Fibroblast of skin of left quadriceps (primary cell): ENCODE data around the gene LHFPL2.

Experiments used
- DNase-seq, 2 experiments: peaks; one replicate each; pipeline ENCODE4 v3.0.0-alpha.2; 2013; ENCODE audit warnings: low read depth in 2 of 2

Gene LHFPL2

DNA sequence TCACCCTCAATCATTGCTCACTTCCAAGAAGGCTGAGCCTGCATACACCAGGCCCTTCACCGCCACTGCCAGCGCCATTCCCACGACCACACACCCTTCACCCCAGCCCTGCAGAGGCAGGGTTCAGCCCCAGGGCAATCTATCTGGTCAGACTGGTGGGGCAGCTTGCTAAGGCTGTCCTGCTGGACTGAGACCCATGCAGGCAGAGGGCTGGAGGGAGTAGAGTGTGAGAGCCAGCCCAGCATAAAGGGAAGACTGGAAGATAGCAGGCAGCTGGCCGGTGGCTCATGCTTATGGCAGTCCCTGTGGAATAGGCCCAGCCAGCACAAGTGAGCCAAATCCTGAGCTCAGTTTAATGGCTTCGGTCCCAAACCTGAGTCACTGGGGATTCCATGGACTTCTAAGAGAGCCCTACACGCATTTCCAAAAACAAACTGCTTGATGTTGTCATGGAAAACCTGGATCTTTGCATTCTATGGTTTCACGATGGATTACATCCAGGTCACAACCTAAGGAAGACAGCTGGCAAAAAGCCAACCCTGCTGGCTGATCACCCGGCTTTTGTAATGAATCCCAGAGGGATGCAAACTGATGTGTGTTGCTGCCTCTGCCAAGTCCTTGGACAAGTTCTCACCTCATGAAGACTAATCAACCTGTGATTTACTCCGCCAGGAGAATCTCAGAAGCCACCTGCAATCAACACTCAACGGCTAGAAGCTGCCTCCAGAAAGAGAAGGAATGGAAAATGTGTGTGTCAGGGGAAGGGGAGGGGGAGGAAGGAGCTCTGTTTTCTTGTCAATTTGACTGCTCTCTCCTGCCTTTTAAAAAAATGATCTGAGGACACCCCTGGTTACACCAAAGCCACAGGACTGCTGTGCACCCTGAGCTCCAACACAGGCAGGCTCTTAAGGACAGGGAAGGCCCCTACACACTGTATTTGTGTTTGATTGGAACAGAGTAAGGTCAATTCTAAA lies 143.6 kb downstream of the LHFPL2 start:
- peak; percentile 96 for DNase-seq

DNA sequence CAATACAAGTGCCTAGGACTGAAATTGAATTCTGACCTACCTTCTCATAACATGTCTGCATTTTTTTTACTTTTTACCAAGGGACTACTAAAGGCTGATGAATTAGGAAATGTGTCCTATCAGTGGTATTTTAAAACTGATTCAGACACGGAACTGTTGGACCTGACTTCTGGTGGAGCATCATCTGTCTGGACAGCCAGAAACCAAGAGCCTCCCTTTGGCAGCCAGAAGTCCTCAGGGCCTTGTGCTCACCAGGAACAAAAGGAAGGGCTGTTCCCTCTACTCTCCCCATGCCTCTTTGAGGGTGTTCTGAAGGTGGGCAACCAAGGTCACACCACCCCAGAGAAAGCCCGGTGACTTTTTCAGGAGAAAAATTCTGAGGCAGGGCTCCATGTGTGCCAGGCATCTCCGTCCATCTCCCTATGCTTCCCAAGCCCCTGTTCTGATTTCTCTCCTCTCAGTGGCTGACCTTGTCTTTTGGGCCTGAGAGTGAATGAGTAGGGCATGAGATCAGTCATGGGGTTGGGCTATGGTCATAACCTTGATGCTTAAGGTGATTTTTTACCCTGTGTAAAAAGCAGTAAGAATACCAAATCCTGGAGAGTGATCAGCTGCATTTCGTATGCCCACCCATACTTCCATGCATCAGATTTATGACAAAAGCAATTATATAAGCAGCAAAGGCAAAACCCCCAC lies 144.5 kb downstream of the LHFPL2 start:
- no peak for DNase-seq

DNA sequence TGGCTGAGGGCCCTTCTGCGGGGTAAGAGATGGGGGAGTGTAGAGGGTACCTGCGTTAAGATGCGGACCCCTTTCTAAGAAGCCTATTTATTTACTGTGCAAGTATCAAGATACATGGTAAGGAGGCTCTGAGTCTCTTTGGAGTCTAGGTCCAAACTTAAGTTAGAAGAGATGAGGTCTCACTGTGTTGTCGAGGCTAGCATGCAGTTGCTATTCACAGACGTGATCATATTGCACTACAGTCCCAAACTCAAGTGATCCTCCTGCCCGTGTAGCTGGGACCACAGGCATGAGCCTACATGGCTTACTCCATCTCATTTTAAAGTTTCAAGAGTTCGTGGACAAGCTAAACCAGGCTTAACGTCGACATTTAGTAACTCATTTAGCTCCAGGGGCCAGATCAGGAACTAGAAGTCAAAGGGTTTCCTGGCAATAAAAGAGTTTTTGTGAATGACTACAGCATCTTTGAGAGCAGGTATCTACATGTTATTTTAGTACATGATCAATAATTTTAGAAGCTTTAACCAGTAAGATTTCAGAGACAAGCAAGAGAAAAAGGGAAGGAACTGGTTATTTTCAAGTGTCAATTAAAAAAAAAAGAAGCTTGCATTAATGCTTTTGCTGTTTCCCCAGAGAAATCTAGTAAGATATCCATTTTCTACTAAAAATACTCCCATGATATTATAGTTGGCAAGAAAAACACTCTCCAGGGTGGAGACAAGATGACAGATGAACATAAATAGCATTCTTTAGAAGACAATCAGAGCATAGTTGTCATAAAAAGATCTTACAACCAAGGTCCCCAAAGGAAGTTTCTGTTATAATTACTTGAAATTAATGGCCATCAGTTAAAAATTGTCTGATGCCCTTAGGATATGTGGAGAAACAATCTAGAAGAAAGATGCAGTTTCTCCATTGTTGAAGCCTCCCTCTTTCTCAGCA lies 146.9 kb downstream of the LHFPL2 start:
- no peak for DNase-seq

DNA sequence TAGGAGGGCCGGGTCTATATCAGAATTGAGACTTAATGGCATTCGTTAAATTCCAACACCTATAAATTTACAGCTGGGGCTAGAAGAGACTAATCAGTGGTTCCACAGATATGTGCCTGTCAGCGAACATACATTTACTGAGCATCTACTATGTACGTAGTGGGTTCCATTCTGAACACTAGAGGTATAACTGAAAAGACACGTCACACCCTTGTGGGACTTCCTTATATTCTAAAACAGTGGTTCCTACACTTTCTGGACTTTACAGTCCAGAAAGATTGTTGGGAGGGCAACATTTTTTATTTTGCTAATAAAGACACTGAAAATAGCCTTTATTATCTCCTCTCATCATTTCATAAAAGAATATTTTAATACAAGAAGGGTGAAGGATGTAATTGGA lies 147.7 kb downstream of the LHFPL2 start:
- no peak for DNase-seq

DNA sequence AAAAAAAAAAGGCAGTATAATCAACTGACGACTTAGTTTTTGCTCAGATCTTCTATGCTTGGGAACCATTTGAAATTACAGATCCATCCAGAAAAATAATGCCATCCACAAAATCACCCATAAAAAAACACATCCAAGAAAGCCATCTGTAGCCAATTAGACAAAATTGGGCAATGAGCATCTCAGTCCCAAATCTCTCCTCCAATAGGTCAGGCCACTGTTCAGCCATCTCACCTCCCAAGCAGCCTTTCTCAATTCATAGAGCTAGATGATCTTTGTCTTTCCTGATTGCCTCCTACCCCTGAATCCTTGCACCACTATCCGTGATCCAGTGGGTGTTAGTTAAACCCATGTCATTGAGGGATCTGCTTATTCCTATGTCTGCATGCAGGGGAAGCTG lies 148.5 kb downstream of the LHFPL2 start:
- no peak for DNase-seq

DNA sequence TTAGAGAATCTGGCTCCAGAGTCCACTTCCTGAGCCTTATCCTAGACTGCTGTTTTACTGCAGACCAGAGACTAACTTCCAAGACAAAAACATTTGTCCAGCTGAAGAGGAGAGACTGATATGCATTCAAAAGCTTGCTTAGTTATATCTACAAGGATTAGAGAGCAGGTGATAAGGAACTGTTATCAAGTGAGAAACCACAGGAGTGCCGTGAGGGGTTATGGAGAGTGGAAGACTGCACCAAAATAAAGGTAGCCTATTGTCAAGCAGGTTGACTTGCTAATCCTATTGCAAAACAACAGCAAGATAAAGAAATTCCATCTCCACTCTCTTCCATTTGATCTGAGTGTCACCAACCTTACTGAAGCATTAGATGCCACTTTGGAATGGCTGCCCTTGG lies 149.1 kb downstream of the LHFPL2 start:
- no peak for DNase-seq

DNA sequence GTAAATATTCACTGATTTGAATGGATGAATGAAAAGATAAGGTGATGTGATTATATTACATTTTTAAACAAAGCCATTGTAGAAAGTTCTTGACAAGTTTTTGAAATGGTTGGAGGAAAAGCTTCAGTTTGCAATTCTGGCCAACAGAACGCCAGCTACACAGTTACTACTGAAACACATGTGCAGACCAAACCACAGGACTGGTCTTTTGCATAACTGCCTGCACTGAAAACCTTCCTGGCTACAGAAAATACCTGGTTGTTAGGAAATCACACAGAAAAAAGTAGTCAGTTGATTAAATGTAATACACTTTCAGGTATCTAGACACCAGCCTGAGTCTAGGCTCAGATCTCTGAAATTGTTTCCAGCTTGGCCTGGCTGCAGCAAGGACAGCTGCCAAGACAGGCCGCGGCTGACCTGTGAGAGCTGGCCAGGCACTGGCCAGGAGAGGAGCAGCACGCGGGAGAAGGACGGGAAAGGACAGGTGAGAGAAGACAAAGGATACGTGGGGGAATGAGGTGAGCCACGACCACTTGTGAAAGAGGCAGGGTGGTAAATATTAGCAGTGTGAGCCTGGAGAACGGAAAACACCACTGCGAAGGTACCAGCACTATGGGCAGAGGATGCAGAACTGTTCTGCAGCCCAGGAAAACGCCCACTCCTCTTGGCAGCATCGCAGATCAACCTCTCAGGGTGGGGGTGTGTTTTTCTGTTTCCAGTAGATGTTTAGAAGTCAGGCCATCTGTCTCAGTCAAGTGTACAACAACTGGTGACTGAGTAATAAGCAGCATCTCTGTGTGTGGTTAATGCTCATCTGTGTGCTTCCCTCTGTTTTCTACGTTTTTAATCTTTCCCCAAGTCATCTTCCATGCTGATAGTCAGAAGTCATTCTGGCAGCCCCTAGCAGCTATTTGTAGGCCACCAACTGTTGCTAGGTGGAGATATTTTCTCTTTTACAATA lies 150.7 kb downstream of the LHFPL2 start:
- DNase-seq: no peak

DNA sequence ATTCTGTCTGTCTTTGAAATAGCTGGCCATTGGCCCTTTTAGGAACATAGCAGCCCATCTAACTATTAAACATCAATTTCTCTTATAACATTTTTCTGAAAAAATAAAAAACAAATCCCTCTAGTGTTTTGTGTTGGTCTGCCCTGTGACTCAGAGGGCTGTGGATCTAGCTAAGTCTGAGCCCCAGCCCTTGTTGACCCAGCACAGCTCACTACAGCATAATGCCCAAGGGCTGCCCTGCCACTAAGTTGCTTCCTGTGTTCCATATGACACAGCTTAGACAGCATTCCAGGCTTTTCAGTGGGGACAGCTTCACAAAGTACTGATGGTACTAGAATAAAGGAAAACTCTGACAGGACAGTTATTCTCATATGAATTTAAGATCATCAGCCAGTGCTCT lies 152.2 kb downstream of the LHFPL2 start:
- no peak for DNase-seq

DNA sequence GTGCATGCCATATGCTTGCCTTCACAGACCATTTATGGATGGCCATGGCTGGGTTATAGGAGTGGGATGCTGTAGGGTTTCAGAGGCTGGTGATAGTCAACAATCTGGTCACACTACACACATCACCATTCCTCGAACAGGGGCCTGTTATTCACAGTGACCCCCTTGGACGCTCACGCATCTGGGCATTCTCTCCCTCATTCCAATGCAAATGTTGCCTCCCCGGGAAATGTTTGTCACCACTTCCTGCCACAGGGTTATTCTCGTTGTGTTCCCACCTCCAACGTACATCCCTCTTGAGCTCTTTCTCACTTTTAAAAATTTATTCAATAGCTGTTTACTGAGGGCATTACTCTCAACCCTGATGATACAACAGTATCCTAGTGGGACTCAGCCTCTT lies 152.8 kb downstream of the LHFPL2 start:
- DNase-seq: no peak

DNA sequence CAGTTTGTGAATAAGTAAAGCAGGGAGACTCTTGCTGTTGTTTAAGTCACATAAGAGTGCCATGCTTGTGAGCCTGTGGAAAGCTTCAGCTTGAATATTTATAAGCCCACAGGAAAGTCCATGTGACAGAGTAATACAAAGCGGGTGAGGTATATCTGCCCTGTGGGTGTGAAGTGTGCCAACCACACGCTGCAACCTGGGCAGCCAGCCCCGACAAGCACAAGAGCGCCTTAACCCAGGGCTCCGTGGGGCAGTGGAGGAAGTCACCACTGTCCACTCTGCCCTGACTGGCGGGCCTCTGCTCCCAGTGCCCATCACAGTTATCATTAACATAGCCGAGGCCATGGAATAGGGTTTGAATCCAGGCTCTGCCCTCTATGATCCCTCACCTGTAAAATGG lies 155.9 kb downstream of the LHFPL2 start:
- no peak for DNase-seq

DNA sequence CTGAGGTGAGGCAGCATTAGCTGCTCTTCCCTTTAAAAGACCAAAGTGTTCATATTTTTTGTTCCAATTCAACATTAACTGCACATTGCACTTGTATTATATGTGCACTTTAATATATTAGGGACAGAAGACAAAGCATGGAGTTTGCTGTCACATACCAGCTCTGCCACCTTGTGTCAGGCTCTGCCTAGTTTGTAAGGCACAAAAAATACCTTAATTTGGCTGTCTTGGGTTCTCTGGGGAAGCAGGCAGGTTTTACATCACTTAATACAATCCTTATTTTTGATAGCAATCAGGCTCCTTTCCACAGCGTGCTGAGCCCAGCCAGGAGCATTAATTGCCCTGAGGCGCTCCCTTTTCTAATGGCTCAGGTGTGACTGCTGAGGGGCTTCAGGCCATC lies 156.3 kb downstream of the LHFPL2 start:
- no peak for DNase-seq

DNA sequence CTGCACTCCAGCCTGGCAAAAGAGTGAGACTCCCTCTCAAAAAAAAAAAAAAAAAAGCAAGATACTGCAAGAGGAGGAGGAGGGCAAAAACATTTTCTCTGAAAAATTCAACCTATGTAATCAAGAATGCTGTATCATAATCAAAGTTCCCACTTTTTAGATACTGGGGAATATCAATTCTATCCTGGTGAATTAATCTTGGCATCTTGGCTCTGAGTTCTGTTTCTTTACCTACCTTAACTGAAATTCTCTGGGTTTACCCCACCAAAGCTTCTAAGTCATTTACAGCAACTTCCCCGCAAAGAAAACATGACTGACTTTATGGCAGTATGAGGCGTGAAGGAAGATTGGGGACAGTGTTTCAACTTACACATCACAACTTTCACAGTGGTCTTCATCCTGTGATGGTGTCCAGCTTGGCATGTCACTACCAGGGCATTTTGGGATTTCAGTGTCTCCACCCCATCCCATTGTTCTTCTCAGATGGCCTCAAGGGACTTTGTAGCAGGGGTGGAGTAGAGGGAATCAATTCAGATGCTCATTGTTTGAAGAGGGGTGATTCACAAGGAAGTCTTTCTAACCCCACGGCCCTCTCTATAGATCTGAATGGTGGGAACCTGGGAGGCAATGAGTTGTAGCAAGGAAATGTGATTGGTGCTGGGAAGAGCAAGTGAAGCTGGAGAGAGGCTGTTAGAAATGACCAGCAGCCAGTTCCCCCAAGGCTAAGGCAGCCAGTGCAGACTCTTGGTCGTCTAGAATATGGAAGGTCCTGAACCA lies 157.7 kb downstream of the LHFPL2 start:
- DNase-seq: no peak

DNA sequence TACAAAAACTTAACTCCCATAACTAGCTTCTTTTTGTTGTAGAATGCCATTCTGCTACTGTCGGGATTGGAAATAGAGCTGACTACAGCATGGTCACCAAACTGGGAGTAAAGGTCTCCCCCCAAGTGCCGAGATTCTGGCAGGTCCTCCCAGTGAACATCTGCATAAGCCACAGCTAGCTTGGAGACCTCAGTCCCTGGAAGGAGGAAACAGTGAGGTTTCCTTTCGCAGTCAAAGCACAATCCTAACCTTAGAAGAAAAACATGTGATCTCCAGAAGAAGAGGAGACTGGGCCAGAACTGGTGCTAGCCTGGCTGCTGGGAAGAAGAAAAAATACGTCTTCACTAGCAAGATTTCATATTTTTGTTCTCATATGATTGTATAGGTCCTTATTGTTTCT lies 160.7 kb downstream of the LHFPL2 start:
- DNase-seq: no peak

DNA sequence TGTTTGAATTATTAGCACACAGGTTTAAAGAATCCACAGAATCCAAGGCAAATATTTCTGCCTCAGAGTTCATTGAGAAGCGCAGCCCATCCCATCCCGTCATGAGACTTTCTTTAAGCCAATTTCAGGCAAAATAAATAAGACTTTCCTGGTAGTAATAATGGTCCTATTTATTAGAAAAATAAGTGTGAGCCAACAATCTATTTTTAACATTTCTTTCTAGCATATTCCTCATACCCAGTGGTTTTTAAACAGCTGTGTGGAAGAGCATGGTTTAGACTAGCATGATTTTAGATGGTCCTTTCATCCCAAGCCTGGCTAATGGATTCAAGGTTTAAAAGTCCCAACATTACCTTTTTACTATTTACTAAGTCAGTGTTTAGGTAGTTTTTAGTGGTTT lies 162.4 kb downstream of the LHFPL2 start:
- DNase-seq: no peak

DNA sequence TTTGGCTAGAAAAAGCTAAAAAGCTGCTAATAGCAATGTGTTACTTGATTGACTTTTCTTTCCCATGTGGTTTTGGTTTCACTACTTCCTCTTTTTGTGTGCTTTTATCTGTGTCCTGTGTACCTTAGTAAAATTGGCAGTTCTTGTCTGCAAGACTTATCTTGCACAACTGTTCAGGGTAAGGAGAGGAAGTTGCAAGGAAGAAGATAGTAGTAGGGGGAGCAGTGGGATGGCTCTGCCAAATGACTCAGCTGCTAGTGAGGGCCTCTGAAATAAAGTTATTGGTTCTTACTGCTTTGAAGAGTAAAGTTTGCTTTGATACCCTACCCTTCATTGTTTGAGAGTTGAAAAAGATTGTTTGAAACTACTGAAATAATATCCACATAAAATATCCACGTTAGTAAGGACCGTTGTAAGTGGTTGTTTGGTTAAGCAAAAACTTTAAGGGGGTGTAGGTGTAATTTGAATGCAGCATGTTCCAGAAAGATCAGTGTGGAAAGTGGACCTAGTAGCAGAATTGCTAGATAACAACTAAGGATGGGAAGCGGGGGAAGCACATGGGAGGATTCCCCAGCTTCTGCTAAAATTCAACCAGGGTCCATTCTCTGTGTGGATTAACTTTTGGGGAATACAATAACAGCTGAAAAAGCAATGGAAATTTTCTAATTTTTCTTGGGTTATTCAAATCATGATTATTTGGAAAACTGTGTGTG lies 164.6 kb downstream of the LHFPL2 start:
- DNase-seq: no peak

DNA sequence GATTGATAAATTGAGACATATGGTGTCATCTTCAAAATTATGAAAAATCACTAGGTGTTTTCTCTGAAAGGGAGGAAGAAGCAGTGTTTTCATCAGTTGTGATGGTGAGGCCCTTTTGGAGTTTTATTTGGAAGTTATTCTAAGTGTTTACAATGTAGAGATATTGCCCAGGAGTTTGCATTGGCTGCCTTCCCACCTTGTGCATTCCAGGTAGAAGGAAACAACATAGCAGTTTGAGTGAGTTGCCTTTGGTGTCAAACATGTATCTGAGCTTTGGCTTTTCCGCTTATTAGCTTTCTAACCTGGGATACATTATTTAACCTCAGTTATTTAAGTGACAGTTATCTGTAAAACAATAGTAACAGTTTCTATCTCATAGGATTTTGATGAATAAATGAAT lies 165.6 kb downstream of the LHFPL2 start:
- no peak for DNase-seq

DNA sequence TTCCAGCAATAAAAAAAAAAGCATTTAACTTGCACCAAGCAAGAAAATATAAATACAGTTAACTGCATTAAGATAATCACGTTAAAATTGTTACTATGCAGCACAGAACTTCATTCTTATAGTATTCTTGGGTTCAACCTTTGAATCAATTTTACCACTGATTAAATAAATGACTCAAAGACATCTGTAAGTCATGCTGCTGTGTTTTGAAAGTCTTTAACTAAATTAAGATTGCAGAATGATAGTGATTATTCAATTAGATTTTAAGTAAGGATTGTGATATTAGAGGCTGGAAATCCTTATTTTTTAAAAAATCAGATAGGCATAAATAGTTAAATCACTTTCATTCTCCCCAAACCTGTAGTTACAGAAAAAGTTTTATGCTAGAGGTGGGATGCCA lies 171.8 kb downstream of the LHFPL2 start:
- no peak for DNase-seq

DNA sequence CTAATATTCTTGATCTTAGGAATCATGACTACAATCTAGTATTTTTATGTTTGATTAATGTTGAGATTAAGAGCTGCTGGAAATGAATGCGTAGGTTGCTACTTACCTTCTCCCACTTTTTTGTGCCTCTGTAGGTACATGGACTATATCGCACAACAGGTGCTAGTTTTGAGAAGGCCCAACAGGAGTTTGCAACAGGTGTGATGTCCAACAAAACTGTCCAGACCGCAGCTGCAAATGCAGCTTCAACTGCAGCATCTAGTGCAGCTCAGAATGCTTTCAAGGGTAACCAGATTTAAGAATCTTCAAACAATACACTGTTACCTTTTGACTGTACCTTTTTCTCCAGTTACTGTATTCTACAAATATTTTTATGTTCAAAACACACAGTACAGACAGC lies 173.2 kb downstream of the LHFPL2 start:
- DNase-seq: no peak

DNA sequence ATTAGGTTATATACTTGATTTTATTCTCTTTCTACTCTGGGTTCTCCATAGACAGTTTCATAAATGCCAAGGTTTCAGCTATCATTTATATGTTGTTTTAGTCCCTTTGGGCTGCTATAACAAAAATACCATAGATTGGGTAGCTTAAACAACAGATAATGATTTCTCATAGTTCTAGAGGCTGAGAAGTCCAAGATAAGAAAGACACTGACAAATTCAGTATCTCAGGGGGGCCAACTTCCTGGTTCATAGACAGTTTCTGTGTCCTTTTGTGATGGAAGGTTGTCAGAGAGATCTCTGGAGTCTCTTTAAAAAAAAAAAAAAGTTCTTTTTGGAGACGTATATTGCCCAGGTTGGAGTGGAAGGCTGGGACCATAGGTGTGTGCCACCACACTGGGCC lies 174.8 kb downstream of the LHFPL2 start:
- no peak for DNase-seq
